HL-60 (cell line): Measurements from ENCODE around the gene MAPK10.
"Not testable (repeated sequence)": the region's sequence is repeated elsewhere in the genome, so short reads cannot be mapped to it uniquely, and the experiment has no call there.

Source experiments
- DNase-seq, 2 experiments: peaks; one replicate each; pipeline ENCODE4 v3.0.0-alpha.2; 2010 to 2020; ENCODE audit warnings: low read depth in 1 of 2, low spot score in 1 of 2
- H3K27ac ChIP-seq: fragments of 250-450 bp; sonication (Bioruptor Pico); replicated peaks from 2 replicates; pipeline ENCODE4 v1.5.1; 2020; ENCODE audit warnings: mild to moderate bottlenecking, moderate library complexity
- H3K27me3 ChIP-seq: fragments of 250-450 bp; sonication (Bioruptor Pico); 2 replicates; pipeline ENCODE4 v1.5.1; 2021; ENCODE audit warnings: mild to moderate bottlenecking, moderate library complexity; ENCODE audit not compliant: insufficient read depth, poor library complexity, severe bottlenecking
- H3K4me3 ChIP-seq: replicated peaks from 2 replicates; pipeline ENCODE4 v1.5.1; 2011; ENCODE audit warnings: mild to moderate bottlenecking, control low read depth, low read length; ENCODE audit not compliant: insufficient read depth
- GABPA ChIP-seq: IDR thresholded peaks from 2 replicates; pipeline ENCODE4 v1.6.1; 2012; ENCODE audit warnings: low read depth
- POLR2AphosphoS5 ChIP-seq: IDR thresholded peaks from 2 replicates; pipeline ENCODE4 v1.6.1; 2012; ENCODE audit warnings: low read depth
- SPI1 ChIP-seq: IDR thresholded peaks from 2 replicates; pipeline ENCODE4 v1.6.1; 2012; ENCODE audit warnings: low read depth, mild to moderate bottlenecking, borderline replicate concordance
- TF ChIP-seq, protein P1 (sequence below): IDR thresholded peaks from one replicate; pipeline ENCODE4 v1.5.1; 2011; ENCODE audit warnings: low read length, control low read depth, inconsistent platforms; ENCODE audit not compliant: insufficient read depth
- TF ChIP-seq, protein P2 (sequence below): IDR thresholded peaks from 2 replicates; pipeline ENCODE4 v1.6.1; 2012; ENCODE audit warnings: low read depth; ENCODE audit not compliant: insufficient replicate concordance

The MAPK10 gene

GRCh38 chr4:86089781-86090323 lies 270.0 kb downstream of the MAPK10 start:
- no peak for TF ChIP-seq GABPA
- TF ChIP-seq, protein P1, sequence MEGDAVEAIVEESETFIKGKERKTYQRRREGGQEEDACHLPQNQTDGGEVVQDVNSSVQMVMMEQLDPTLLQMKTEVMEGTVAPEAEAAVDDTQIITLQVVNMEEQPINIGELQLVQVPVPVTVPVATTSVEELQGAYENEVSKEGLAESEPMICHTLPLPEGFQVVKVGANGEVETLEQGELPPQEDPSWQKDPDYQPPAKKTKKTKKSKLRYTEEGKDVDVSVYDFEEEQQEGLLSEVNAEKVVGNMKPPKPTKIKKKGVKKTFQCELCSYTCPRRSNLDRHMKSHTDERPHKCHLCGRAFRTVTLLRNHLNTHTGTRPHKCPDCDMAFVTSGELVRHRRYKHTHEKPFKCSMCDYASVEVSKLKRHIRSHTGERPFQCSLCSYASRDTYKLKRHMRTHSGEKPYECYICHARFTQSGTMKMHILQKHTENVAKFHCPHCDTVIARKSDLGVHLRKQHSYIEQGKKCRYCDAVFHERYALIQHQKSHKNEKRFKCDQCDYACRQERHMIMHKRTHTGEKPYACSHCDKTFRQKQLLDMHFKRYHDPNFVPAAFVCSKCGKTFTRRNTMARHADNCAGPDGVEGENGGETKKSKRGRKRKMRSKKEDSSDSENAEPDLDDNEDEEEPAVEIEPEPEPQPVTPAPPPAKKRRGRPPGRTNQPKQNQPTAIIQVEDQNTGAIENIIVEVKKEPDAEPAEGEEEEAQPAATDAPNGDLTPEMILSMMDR: no peak
- no peak for TF ChIP-seq SPI1
- no peak for TF ChIP-seq POLR2AphosphoS5
- TF ChIP-seq, protein P2, sequence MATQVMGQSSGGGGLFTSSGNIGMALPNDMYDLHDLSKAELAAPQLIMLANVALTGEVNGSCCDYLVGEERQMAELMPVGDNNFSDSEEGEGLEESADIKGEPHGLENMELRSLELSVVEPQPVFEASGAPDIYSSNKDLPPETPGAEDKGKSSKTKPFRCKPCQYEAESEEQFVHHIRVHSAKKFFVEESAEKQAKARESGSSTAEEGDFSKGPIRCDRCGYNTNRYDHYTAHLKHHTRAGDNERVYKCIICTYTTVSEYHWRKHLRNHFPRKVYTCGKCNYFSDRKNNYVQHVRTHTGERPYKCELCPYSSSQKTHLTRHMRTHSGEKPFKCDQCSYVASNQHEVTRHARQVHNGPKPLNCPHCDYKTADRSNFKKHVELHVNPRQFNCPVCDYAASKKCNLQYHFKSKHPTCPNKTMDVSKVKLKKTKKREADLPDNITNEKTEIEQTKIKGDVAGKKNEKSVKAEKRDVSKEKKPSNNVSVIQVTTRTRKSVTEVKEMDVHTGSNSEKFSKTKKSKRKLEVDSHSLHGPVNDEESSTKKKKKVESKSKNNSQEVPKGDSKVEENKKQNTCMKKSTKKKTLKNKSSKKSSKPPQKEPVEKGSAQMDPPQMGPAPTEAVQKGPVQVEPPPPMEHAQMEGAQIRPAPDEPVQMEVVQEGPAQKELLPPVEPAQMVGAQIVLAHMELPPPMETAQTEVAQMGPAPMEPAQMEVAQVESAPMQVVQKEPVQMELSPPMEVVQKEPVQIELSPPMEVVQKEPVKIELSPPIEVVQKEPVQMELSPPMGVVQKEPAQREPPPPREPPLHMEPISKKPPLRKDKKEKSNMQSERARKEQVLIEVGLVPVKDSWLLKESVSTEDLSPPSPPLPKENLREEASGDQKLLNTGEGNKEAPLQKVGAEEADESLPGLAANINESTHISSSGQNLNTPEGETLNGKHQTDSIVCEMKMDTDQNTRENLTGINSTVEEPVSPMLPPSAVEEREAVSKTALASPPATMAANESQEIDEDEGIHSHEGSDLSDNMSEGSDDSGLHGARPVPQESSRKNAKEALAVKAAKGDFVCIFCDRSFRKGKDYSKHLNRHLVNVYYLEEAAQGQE: no peak
- Histone ChIP-seq H3K27me3 (no peaks in the 10 kb centered on the region), H3K4me3 (no peak overlapping the region), H3K27ac (no peak overlapping the region)
- no peak for DNase-seq

DNA sequence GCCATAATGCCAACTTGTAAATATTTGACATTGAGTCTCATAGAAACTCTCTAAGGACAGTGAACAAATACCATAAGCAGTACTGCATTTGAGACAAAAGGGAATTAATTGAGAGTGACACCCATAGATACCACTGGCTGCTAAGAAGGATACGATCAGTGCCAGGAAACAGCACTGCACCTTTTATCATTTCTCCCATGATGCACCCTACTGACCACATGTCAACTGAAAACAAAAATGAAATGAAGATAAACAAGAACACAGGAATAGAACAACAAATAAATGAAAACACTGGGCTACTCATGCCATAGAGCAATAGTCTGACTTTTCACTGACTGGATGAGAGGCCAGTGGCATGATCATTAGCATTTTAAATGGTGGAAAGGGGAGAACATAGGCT lies 270.8 kb downstream of the MAPK10 start:
- Histone ChIP-seq H3K27ac (no peak overlapping the region), H3K4me3 (no peak overlapping the region), H3K27me3 (no peaks in the 10 kb centered on the region)
- TF ChIP-seq SPI1 (no peak), POLR2AphosphoS5 (no peak), GABPA (no peak)
- TF ChIP-seq, protein P1: no peak
- TF ChIP-seq, protein P2: no peak
- no peak for DNase-seq

GRCh38 chr4:86075796-86076195 lies 284.1 kb downstream of the MAPK10 start:
- H3K27ac ChIP-seq, DNase-seq, H3K27me3 ChIP-seq, H3K4me3 ChIP-seq: not testable (repeated sequence)

GRCh38 chr4:86060341-86060740 lies 299.5 kb downstream of the MAPK10 start:
- no peak overlapping the region for H3K4me3 ChIP-seq
- no peaks in the 10 kb centered on the region for H3K27me3 ChIP-seq
- no peak for TF ChIP-seq POLR2AphosphoS5
- H3K27ac ChIP-seq: no peak overlapping the region
- DNase-seq: no peak

GRCh38 chr4:86058621-86059020 lies 301.2 kb downstream of the MAPK10 start:
- TF ChIP-seq GABPA: no peak
- TF ChIP-seq, protein P1: no peak
- TF ChIP-seq, protein P2: no peak
- no peak for TF ChIP-seq POLR2AphosphoS5
- no peak for TF ChIP-seq SPI1
- Histone ChIP-seq H3K27me3 (no peaks in the 10 kb centered on the region), H3K4me3 (no peak overlapping the region), H3K27ac (no peak overlapping the region)
- DNase-seq: no peak
